ENCODE data around the gene DHRS7B.
"Not testable (repeated sequence)": the region's sequence is repeated elsewhere in the genome, so short reads cannot be mapped to it uniquely, and the experiment has no call there.

Gene DHRS7B

GRCh38 chr17:21127509-21128077 lies 829 bp downstream of the DHRS7B start:
- no peak for TF ChIP-seq CTCF (conservative IDR thresholded peaks at IDR 0.05; ENCODE audit: low read depth, low read length)
- DNase-seq (ENCODE audit: low read depth) = peak; percentile 18
- peak overlapping the region; percentile 97 for H3K4me3 ChIP-seq (ENCODE audit: low read depth, low read length)

GRCh38 chr17:21129023-21129681 lies 2.4 kb downstream of the DHRS7B start:
- no peak overlapping the region for H3K4me3 ChIP-seq (ENCODE audit: low read depth, low read length)
- TF ChIP-seq CTCF (conservative IDR thresholded peaks at IDR 0.05; ENCODE audit: low read depth, low read length) = peak; percentile 74
- peak; percentile 78 for DNase-seq (ENCODE audit: low read depth)

GRCh38 chr17:21131137-21131536 lies 4.4 kb downstream of the DHRS7B start:
- no peak for DNase-seq (ENCODE audit: low read depth)
- TF ChIP-seq CTCF (conservative IDR thresholded peaks at IDR 0.05; ENCODE audit: low read depth, low read length) = no peak
- H3K4me3 ChIP-seq (ENCODE audit: low read depth, low read length) = no peak overlapping the region

- no peak for TF ChIP-seq CTCF (conservative IDR thresholded peaks at IDR 0.05; ENCODE audit: low read depth, low read length)
- H3K4me3 ChIP-seq (ENCODE audit: low read depth, low read length) = no peak overlapping the region
- DNase-seq (ENCODE audit: low read depth) = no peak
Observed at GRCh38 chr17:21132428-21132827, 5.7 kb downstream of the DHRS7B start.

- TF ChIP-seq CTCF (conservative IDR thresholded peaks at IDR 0.05; ENCODE audit: low read depth, low read length) = no peak
Observed at GRCh38 chr17:21134559-21134958, 7.8 kb downstream of the DHRS7B start.

GRCh38 chr17:21140911-21141310 lies 14.1 kb downstream of the DHRS7B start:
- DNase-seq (ENCODE audit: low read depth) = no peak
- no peak for TF ChIP-seq CTCF (conservative IDR thresholded peaks at IDR 0.05; ENCODE audit: low read depth, low read length)
- no peak overlapping the region for H3K4me3 ChIP-seq (ENCODE audit: low read depth, low read length)

More at GRCh38 chr17:21134559-21134958, 7.8 kb downstream of the DHRS7B start:
- DNase-seq (ENCODE audit: low read depth) = no peak
- no peak overlapping the region for H3K4me3 ChIP-seq (ENCODE audit: low read depth, low read length)

GRCh38 chr17:21141331-21141730 lies 14.6 kb downstream of the DHRS7B start:
- no peak overlapping the region for H3K4me3 ChIP-seq (ENCODE audit: low read depth, low read length)
- DNase-seq (ENCODE audit: low read depth) = no peak
- TF ChIP-seq CTCF (conservative IDR thresholded peaks at IDR 0.05; ENCODE audit: low read depth, low read length) = no peak

- not testable (repeated sequence) for H3K4me3 ChIP-seq (ENCODE audit: low read depth, low read length); DNase-seq (ENCODE audit: low read depth)
Observed at GRCh38 chr17:21142065-21142464, 15.3 kb downstream of the DHRS7B start.
